Islet of Langerhans (tissue), 1 donor: Measurements from ENCODE around the gene PFKL.

Experiments used
- FAIRE-seq: peaks from one replicate; lab custom pipeline; 2011; peaks lifted over from hg19 to GRCh38; lab: Jason Lieb, UNC

Gene PFKL

GRCh38 chr21:44299458-44300261, at the start of gene PFKL:
TSS of gene PFKL (plus strand) at chr21:44300053. CDS start at chr21:44300106, 53 bp downstream.
- no peak for FAIRE-seq

GRCh38 chr21:44253832-44254710, 45.8 kb upstream of the PFKL start:
- no peak for FAIRE-seq

GRCh38 chr21:44255511-44255981, 44.3 kb upstream of the PFKL start:
- FAIRE-seq = no peak

- no peak for FAIRE-seq
Measured at GRCh38 chr21:44258056-44258725, 41.7 kb upstream of the PFKL start.

- no peak for FAIRE-seq
Measured at GRCh38 chr21:44259082-44259705, 40.7 kb upstream of the PFKL start.

- FAIRE-seq = no peak
Measured at GRCh38 chr21:44260066-44260465, 39.8 kb upstream of the PFKL start.

GRCh38 chr21:44260791-44261631, 38.8 kb upstream of the PFKL start:
- FAIRE-seq = no peak

- no peak for FAIRE-seq
Measured at GRCh38 chr21:44261675-44262295, 38.1 kb upstream of the PFKL start, which contains the start of gene DNMT3L. TSS of gene DNMT3L (minus strand) at chr21:44261897. CDS start at chr21:44261259, 638 bp downstream.

GRCh38 chr21:44262338-44263056, 37.4 kb upstream of the PFKL start:
- no peak for FAIRE-seq

GRCh38 chr21:44263221-44263760, 36.6 kb upstream of the PFKL start:
- no peak for FAIRE-seq

- no peak for FAIRE-seq
Measured at GRCh38 chr21:44263768-44264167, 36.1 kb upstream of the PFKL start.

- no peak for FAIRE-seq
Measured at GRCh38 chr21:44265734-44266270, 34.1 kb upstream of the PFKL start.

GRCh38 chr21:44267655-44268142, 32.2 kb upstream of the PFKL start:
- no peak for FAIRE-seq

GRCh38 chr21:44269090-44269489, 30.8 kb upstream of the PFKL start:
- FAIRE-seq = no peak

GRCh38 chr21:44271558-44272283, 28.1 kb upstream of the PFKL start:
- no peak for FAIRE-seq

- FAIRE-seq = no peak
Measured at GRCh38 chr21:44272284-44272858, 27.5 kb upstream of the PFKL start.

GRCh38 chr21:44273046-44273445, 26.8 kb upstream of the PFKL start:
- no peak for FAIRE-seq

- FAIRE-seq = no peak
Measured at GRCh38 chr21:44275041-44275440, 24.8 kb upstream of the PFKL start.
